8988T (cell line): ENCODE data around the gene HACE1.
"Not testable (repeated sequence)": the region's sequence is repeated elsewhere in the genome, so short reads cannot be mapped to it uniquely, and the experiment has no call there.

Source experiments
- DNase-seq: peaks from one replicate; pipeline ENCODE4 v3.0.0; 2011

HACE1 gene

DNA sequence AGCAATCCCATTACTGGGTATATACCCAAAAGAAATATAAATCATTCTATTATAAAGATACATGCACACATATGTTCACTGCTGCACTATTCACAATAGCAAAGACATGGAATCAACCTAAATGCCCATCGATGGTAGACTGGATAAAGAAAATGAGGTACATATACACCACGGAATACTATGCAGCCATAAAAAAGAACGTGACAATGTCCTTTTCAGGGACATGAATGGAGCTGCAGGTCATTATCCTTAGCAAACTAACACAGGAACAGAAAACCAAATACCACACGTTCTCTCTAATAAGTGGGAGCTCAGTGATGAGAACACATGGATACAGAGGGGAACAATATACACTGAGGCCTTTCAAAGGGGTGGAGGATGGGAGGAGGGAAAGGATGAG, 38.9 kb downstream of the HACE1 start:
- DNase-seq: not testable (repeated sequence)

- no peak for DNase-seq
Measured at GRCh38 chr6:104816125-104816524, 43.6 kb downstream of the HACE1 start.

DNA sequence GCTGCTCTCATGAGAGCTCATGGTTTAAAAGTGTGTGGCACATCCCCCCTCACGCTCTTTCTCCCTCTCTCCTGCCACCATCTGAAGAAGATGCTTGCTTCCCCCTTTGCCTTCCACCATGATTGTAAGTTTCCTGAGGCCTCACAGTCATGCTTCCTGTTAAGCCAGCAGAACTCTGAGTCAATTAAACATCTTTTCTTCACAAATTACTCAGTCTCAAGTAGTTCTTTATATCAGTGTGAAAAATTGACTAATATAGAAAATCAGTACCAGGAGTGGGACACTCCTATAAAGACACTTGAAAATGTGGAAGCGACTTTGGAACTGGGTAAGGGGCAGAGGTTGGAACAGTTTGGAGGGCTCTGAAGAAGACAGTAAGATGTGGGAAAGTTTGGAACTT, 45.0 kb downstream of the HACE1 start:
- DNase-seq: no peak

DNA sequence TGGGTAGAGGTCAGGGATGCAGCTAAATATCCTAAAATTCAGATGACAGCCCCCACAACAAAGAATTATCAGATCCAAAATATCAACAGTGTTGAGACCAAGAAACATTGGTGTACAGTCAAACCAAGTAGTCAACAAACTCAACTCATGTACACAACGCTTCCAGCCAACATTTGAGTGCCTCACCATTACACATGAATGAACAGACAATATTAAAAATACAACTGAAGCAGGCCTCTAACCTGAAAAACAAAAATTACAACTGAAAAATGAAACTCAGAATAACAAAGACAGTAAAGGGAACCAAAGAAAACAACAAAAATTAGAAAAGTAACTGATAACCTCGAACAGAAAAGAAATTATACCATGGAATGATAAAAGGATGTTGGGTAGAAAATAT, 46.2 kb downstream of the HACE1 start:
- DNase-seq: no peak

- no peak for DNase-seq
Measured at GRCh38 chr6:104809116-104809515, 50.6 kb downstream of the HACE1 start.

GRCh38 chr6:104805335-104805734, 54.4 kb downstream of the HACE1 start:
- DNase-seq: not testable (repeated sequence)

DNA sequence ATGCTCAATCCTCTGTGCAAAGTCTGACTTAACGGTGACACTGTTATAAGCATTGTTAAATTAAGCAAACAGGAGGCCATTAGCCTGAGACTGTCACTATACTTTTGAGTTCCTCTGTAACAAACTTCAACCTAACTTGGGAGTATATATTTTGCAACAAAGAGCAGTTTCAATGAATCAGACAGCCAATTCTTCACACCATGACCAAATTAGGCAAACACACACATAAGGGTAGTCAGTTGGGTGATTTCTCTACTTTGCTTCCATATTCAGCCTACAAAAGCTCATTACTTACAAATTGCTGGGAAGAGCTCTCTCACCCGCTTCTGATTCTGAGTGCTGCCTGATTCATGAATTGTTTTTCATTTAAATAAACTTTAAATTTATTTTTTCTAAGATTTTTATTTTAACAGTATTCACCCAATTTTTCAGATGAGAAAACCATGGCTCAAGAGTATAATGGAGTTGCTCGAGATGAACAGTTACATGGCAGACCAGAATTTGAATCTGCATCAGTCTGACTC, 60.5 kb downstream of the HACE1 start:
- no peak for DNase-seq

- no peak for DNase-seq
Measured at GRCh38 chr6:104796031-104796785, 63.5 kb downstream of the HACE1 start.

DNA sequence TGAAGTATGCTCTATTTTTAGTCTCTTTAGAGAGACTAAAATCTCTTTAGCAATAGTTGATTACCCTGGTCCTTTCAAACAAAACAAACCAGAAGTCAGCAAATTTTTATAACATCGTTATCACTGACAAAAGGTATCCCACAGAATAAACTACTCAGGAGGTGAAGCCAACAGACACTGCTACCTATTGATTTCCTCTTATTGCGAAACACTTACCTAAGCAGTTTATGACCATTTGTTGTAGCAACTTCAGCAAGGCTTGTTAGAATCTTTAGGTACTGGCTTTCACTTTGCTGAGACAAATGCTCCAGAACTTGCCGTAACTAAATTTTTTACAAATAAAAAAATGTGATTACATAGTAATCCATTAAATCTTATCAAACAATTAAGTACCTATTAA, 64.4 kb downstream of the HACE1 start:
- DNase-seq: no peak

GRCh38 chr6:104789770-104790190, 69.9 kb downstream of the HACE1 start:
- no peak for DNase-seq

DNA sequence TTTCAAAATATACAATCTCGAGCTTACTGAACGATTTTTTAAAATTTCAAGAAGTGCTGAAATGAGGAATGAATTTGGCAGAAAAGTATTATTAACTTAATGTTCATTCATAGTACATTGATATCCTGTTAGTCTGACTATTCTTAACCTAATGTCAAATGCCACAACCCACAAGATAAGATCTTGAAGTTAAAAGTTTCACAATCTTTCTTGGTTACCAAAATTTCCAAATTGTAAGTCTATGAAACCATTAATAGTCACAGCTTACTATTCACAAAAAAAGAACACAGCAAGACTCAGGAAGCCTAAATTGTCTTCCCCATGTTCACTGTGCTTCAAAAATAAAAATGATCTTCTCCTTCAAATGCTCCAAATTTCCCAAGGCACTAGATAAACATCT, 71.3 kb downstream of the HACE1 start:
- DNase-seq: no peak

DNA sequence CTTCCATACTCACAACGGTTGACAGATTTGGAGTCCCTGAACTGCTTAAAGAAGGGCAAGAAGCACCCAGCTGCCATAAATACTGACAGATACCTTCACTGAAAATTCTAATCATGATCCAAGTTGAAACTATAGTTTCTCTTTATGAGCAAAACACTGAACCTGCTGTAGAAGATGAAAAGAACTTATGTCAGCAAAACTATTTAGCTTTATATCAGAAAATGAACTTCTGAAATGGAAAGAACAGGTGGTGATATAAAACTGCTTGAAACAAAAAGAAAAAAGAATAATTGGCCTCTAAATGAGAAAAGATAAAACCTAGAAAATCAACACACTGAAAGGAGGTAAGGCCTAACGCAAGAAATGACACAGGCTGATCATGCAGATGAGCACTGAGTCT, 72.4 kb downstream of the HACE1 start:
- DNase-seq: no peak

DNA sequence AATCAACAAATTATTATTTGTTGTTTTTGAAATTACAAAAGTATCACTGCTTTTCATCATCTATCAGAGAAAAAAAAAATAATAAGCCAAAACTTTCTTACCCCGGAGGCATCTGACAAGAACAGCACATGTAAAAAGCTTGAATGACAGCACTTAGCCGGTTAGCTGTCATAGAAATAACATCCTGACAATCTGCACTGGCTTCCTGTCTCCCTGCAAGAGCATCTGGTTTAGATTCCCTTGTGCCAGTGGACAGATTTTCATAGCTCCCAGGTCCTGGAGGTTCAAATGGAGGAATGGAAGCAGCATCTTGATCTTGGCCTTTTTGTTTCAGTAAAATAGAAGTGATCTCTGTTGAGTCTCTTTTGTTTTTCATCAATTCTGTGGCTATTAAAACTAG, 74.8 kb downstream of the HACE1 start:
- no peak for DNase-seq

DNA sequence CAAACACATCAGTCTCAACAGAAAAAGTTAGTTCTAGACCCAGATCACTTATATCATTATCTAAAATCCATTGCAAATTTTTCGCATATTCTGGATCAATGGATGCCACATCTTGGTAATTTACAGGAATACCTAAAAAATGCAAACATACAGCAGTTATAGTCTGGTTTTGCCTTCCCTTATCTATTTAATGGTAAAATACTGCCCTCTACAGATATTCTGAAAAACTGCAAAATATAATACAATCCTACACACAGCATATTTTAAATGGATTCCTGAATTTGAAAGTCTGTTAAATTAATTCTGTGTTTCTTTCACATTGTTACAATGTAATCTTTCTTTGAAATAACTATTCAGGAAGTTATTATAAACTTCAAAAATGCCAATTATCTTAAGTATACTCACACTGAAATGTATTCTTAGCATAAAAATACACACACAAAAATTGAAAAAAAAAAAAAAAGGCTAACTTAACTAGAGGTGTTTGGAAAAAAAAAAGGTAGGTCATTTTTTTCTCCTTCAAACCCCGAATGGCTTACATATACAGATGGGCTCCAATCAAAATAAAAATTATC, 88.4 kb downstream of the HACE1 start:
- DNase-seq: no peak

DNA sequence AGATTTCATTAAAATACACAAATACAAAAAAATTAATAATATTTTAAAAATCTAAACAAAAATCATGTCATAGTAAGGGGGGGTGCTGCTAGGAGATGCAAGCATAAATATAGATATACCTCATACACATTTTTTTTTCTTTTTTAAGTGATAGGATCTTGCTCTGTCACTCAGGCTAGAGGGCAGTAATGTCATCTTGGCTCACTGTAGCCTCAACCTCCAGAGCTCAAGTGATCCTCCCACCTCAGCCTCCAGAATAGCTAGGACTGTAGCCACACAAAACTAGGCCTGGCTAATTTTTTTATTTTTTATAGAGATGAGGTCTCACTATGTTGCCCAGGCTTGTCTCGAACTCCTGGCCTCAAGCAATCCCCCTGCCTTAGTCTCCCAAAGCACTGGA, 90.8 kb downstream of the HACE1 start:
- DNase-seq: no peak

DNA sequence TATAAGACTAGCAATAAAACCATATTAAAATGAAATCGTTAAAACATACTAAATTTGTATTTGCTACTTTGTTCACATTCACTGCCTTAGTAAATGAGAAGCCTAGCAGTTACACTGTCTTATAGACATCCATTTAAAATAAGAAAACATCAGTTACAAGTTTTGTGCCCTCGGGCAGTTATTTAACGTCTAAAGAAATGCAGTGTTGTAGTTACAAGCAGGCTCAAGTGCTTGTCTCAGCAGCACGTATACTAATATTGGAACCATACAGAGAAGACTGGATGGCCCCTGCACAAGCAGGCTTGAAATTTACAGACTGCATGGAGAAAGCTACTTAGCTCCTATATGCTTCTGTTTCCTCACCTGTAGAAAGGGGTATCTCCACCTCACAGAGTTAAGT, 93.1 kb downstream of the HACE1 start:
- no peak for DNase-seq

GRCh38 chr6:104754788-104755409, 104.8 kb downstream of the HACE1 start:
- DNase-seq: no peak

DNA sequence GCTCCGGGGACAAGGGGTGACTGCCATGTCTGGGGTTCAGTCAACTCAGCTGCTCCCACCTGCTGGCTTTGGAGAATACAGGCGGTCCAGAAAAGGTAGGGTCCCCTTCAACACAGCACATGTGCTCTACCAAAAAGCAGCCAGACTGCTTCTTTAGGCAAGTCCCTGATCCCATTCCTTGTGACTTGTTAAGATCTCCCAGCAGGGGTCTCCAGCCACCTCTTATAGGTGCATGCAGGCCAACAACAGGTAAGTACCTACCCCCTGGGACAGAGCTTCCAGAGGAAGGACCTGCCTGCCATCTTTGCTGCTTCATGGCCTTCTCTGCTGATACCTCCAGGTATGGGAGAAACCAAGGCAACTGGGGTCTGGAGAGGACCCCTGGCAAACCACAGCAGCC, 106.5 kb downstream of the HACE1 start:
- DNase-seq: no peak

GRCh38 chr6:104750449-104750848, 109.3 kb downstream of the HACE1 start:
- DNase-seq: no peak

- DNase-seq: not testable (repeated sequence)
Measured at GRCh38 chr6:104739124-104739523, 120.6 kb downstream of the HACE1 start.

DNA sequence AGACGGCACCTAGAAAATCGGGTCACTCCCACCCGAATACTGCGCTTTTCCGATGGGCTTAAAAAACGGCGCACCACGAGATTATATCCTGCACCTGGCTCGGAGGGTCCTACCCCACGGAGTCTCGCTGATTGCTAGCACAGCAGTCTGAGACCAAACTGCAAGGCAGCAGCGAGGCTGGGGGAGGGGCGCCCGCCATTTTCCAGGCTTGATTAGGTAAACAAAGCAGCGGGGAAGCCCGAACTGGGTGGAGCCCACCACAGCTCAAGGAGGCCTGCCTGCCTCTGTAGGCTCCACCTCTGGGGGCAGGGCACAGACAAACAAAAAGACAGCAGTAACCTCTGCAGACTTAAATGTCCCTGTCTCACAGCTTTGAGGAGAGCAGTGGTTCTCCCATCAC, 122.2 kb downstream of the HACE1 start:
- not testable (repeated sequence) for DNase-seq

GRCh38 chr6:104736545-104736944, 123.2 kb downstream of the HACE1 start:
- no peak for DNase-seq

- DNase-seq: no peak
Measured at GRCh38 chr6:104730450-104730849, 129.3 kb downstream of the HACE1 start.

GRCh38 chr6:104729433-104729832, 130.3 kb downstream of the HACE1 start:
- no peak for DNase-seq
